ENCODE data around the gene COQ4. TPM values are rescaled to one million over a fixed set of nuclear protein-coding genes. Genes with fewer than 3 reads are reported as not detected.

Gene COQ4
- total RNA-seq, 1 experiment from 2014 or later, result 28.1 TPM

GRCh38 chr9:128341435-128341849 lies 18.8 kb downstream of the COQ4 start:
- Histone ChIP-seq H2AFZ (ENCODE audit: low read length) (peak overlapping the region; percentile 73; the same call in 1 of the 2 replicates), H3K9me3 (ENCODE audit: low read length) (no peaks in the 10 kb centered on the region), H3K4me1 (ENCODE audit: insufficient read depth, low read length) (no peaks in the 10 kb centered on the region), H4K20me1 (ENCODE audit: low read length) (no peaks in the 10 kb centered on the region), H3F3A (ENCODE audit: low read length, unreplicated experiment) (no peaks in the 10 kb centered on the region), H3K79me2 (ENCODE audit: low read length) (peaks cover 10% of the 10 kb centered on the region), H3K27me3 (ENCODE audit: low read length) (no peaks in the 10 kb centered on the region), H3K9ac (ENCODE audit: low read length) (peak overlapping the region; percentile 72), H3K4me2 (ENCODE audit: low read length) (peak overlapping the region; percentile 96), H3K9me2 (replicated peaks; ENCODE audit: low read length) (no peaks in the 10 kb centered on the region), H3K36me3 (ENCODE audit: low read depth, low read length) (no peaks in the 10 kb centered on the region), H3K4me3 (ENCODE audit: low read length) (peak overlapping the region; percentile 84), H3K27ac (ENCODE audit: low read length) (no peak overlapping the region)
- no TSS peak for BruUV-seq (replicated peaks)
- peak; percentile 56 for ATAC-seq
- TF ChIP-seq EZH2 (IDR thresholded peaks at IDR 0.05; ENCODE audit: low read length, unreplicated experiment) (no peak), EZH2phosphoT487 (IDR thresholded peaks at IDR 0.05; ENCODE audit: borderline replicate concordance, low read length) (no peak)
- TF ChIP-seq, protein P1, sequence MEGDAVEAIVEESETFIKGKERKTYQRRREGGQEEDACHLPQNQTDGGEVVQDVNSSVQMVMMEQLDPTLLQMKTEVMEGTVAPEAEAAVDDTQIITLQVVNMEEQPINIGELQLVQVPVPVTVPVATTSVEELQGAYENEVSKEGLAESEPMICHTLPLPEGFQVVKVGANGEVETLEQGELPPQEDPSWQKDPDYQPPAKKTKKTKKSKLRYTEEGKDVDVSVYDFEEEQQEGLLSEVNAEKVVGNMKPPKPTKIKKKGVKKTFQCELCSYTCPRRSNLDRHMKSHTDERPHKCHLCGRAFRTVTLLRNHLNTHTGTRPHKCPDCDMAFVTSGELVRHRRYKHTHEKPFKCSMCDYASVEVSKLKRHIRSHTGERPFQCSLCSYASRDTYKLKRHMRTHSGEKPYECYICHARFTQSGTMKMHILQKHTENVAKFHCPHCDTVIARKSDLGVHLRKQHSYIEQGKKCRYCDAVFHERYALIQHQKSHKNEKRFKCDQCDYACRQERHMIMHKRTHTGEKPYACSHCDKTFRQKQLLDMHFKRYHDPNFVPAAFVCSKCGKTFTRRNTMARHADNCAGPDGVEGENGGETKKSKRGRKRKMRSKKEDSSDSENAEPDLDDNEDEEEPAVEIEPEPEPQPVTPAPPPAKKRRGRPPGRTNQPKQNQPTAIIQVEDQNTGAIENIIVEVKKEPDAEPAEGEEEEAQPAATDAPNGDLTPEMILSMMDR (conservative IDR thresholded peaks at IDR 0.05; ENCODE audit: low read depth, low read length), result peak; percentile 69
- DNase-seq, result peak; percentile 78
- CTCF ChIA-PET, result interaction anchor here (0.5 to 1.6 kb wide), 4 partner anchors 21 to 66 kb away, joined by 4 to 20 read pairs (median 8); partner anchors contain the start of genes GOLGA2 and SWI5
- intact Hi-C loops (cut with micrococcal nuclease), result loop anchor here (1.0 to 2.0 kb wide), 2 partner anchors 19 to 46 kb away; partner anchors contain the start of genes COQ4 and TRUB2
- POLR2A ChIA-PET (ENCODE audit: unreplicated experiment), result interaction anchor here (0.7 kb wide), 1 partner anchor 187 kb away, joined by 8 read pairs; no protein-coding TSS in a partner anchor

GRCh38 chr9:128342971-128343680 lies 20.5 kb downstream of the COQ4 start:
- CTCF ChIA-PET, result no interaction called here
- Histone ChIP-seq H4K20me1 (ENCODE audit: low read length) (no peaks in the 10 kb centered on the region), H3K9ac (ENCODE audit: low read length) (no peak overlapping the region), H3K4me1 (ENCODE audit: insufficient read depth, low read length) (no peaks in the 10 kb centered on the region), H3K4me3 (ENCODE audit: low read length) (no peak overlapping the region), H3K9me3 (ENCODE audit: low read length) (no peaks in the 10 kb centered on the region), H3K27me3 (ENCODE audit: low read length) (no peaks in the 10 kb centered on the region), H3K4me2 (ENCODE audit: low read length) (no peak overlapping the region), H2AFZ (ENCODE audit: low read length) (no peak overlapping the region), H3K79me2 (ENCODE audit: low read length) (peaks cover 10% of the 10 kb centered on the region), H3K36me3 (ENCODE audit: low read depth, low read length) (no peaks in the 10 kb centered on the region), H3K27ac (ENCODE audit: low read length) (no peak overlapping the region), H3K9me2 (replicated peaks; ENCODE audit: low read length) (no peaks in the 10 kb centered on the region), H3F3A (ENCODE audit: low read length, unreplicated experiment) (no peaks in the 10 kb centered on the region)
- intact Hi-C loops (cut with micrococcal nuclease), result no loop called here
- no TSS peak for BruUV-seq (replicated peaks)
- no peak for ATAC-seq
- no peak for TF ChIP-seq EZH2phosphoT487 (IDR thresholded peaks at IDR 0.05; ENCODE audit: borderline replicate concordance, low read length)
- TF ChIP-seq EZH2 (IDR thresholded peaks at IDR 0.05; ENCODE audit: low read length, unreplicated experiment), result no peak
- TF ChIP-seq, protein P1 (conservative IDR thresholded peaks at IDR 0.05; ENCODE audit: low read depth, low read length), result no peak
- no peak for DNase-seq
- POLR2A ChIA-PET (ENCODE audit: unreplicated experiment), result no interaction called here

GRCh38 chr9:128343855-128344254 lies 21.2 kb downstream of the COQ4 start:
- BruUV-seq (replicated peaks), result no TSS peak
- Histone ChIP-seq H4K20me1 (ENCODE audit: low read length) (no peaks in the 10 kb centered on the region), H2AFZ (ENCODE audit: low read length) (no peak overlapping the region), H3K36me3 (ENCODE audit: low read depth, low read length) (no peaks in the 10 kb centered on the region), H3F3A (ENCODE audit: low read length, unreplicated experiment) (no peaks in the 10 kb centered on the region), H3K4me2 (ENCODE audit: low read length) (no peak overlapping the region), H3K9me3 (ENCODE audit: low read length) (no peaks in the 10 kb centered on the region), H3K27ac (ENCODE audit: low read length) (no peak overlapping the region), H3K27me3 (ENCODE audit: low read length) (no peaks in the 10 kb centered on the region), H3K9me2 (replicated peaks; ENCODE audit: low read length) (no peaks in the 10 kb centered on the region), H3K4me3 (ENCODE audit: low read length) (no peak overlapping the region), H3K4me1 (ENCODE audit: insufficient read depth, low read length) (no peaks in the 10 kb centered on the region), H3K9ac (ENCODE audit: low read length) (no peak overlapping the region), H3K79me2 (ENCODE audit: low read length) (peaks cover 10% of the 10 kb centered on the region)
- TF ChIP-seq EZH2phosphoT487 (IDR thresholded peaks at IDR 0.05; ENCODE audit: borderline replicate concordance, low read length), result no peak
- TF ChIP-seq, protein P1 (conservative IDR thresholded peaks at IDR 0.05; ENCODE audit: low read depth, low read length), result no peak
- intact Hi-C loops (cut with micrococcal nuclease), result no loop called here
- ATAC-seq (no peak), DNase-seq (no peak)
- CTCF ChIA-PET, result no interaction called here
- POLR2A ChIA-PET (ENCODE audit: unreplicated experiment), result no interaction called here

Data from PC-3 (cell line).